HG03460 (cell line): ENCODE results near the gene PTPRM.

Experiments used
- ATAC-seq: cut with Tn5 transposase; IDR thresholded peaks from one replicate; pipeline ENCODE4 v1.9.1; 2021; ENCODE audit not compliant: unreplicated experiment

The PTPRM gene

DNA sequence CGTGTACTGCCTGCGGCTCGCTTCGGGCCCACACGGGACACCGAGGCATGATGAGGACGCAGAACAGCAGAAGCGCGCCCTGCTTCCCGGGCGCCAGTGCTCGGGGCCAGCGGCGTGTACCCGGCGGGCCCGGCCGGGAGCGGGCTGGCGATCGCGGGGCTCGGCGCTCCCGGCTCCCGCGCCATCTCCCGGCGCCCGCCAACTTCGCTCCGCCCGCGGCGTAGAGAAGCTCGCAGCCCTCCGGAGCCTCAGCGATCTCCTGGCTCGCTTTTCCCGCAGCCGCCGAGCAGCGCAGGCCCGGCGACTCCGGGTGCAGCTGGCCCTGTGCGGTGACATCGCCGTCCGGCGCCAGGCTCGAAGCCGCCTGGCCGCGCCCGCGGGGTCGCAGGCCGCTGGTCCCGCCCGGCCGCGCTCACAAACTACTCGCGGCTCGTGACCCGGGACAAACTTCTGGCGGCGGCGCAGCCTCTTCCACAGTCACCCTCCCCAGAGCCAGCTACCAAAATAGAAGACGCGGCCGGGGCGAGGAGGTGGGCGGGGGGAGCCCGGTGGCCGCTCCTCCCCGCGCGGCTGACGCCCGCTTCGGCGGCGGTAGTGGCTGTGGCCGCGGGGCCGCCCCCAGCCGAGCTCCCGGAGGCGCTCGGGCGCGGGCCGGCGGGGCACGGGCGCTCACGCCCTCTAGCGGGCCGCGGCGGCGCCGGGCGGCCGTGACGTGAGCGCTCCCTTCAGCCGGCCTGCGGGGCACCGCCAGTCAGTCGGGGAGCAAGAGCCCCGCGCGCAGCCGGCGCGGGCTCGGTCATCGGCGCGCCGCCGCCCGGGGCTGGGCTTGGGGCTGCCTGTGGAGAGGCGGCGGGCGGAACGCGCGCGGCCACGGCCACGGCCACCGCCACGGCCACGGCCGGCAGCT lies at the start of gene PTPRM:
Gene PTPRM, plus strand, starts transcription at position 750 of the 907 bp plus-strand sequence. CDS start 503 bp downstream, outside the sequence.
- ATAC-seq: peak; percentile 84

DNA sequence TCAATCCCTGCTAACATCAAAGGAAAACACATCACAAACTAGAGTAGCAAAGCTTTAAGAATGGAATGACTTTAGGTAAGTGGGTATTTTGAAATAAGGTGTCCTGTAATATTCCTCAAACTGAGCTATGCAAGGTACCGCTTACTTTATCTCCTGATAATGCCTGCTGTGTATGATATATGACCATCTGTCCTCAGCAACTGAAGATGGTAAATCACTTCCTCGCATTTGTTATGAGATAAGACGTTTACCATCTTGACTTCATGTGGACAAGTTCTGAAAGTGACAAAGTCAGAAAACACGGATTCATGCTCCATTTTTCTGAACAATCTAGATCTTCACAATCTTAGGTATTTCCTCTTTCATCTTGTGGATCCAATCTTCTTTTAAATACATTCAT lies 49.3 kb upstream of the PTPRM start:
- ATAC-seq: no peak

DNA sequence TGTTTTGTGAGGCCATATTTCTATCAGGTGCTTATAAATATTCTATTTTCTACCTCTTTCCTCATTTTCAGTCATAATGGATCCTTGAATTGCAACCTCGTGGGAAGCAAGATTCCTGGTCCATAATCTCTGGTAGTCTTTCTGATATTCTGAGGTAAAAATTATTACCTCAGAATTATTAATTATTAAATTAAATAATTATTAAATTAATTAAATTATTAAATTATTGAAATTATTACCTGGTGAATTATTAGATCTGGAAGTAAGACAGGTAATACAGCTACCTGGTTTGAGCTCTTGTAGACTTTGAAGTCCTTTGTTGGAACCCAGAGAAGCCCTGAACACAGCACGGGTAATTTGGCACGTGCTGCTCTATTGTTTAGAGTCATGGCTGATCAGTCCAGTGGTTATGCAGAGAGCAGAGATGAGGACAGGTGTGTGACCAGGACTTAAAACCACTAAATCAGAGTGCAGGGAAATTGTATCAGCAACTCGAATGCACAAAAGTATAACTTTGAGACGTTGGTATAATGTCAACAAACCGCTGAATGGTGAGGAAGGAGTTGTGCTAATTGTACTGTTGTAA lies 46.8 kb upstream of the PTPRM start:
- ATAC-seq: no peak

DNA sequence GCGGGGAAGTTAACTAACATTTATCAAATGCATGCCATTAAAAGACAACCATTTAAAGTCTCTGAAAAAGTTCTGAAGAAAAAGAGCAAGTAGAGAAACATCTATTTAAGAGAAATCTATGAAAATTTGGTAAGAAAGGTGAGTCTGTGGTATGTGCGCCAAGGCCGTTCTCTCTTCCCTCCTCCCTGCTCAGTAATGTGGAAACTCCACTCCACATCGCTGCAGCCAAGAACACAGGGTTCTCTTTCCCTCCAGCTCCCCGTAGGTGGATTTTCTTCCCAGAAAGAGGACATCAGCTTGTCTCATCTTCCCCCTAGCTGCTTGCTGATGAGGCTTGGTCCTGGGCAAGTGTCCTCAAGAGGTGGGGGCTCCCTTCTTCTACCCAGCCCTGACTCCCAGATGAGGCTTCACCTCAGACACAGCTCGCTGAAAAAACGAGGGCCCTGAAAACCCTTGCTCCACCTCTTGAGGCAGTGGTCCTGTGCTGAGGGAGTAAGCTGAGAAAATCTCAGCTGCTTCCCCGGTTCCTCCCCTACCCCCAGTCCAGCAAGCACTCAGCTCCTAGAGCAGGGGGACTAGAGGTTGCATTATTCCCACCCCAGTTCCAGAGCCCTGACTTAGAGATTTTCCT lies 45.8 kb upstream of the PTPRM start:
- no peak for ATAC-seq

DNA sequence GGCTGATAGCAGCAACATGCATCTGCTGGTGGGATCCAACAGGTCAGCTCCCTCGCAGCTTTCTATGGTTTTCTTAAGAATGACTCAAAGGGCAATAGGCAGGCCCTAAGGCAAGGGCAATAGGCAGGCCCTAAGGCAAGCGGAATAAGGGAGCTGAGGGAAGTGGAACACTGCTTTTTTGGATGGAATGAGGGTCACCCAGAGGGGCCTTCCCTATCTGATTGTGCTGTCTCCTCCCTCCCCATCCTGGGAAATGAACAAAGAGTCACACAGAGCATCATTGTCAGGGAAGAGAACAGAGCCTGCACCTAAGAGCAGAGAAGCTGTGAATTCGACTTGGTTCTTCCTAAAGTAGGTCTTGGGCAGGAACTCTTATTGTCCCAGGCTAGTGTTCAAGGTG lies 43.3 kb upstream of the PTPRM start:
- ATAC-seq: no peak

DNA sequence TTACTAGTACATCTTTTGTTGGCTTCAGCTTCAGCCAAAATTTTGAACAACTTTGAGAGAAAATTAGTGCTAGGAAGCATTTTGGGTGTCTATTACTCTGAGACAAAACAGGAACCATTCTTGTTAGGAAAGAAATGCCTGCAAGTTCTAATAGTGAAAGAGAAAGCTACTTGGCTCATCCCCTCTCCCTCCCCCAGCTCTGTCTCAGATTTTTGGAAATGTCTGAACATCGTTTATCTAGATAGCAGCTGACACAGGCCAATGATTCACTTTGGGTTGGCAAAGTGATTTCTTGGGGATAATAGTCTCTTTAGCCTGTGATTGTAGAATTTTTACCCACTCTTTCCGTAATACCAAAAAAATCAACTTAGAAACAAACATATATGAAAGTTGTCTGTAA lies 42.3 kb upstream of the PTPRM start:
- ATAC-seq: no peak

DNA sequence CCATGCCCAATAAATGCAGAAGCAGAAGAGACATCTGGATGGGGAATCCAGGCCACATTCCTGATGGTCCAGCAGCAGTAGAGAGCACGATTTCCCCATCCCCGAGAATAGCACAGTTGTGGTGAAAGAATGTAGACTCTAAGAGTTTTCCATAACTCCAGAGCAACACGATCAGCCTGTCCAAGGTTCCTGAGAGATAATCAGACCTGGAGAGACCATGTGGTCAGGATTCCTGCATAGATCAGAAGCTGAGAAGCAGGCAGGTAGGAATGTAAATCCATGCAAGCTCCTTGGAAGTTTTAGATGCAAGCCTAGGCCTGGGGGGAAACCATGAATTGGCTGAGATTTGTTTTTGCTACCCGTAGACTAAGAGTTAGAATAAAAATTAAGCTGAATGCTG lies 34.2 kb upstream of the PTPRM start:
- ATAC-seq: no peak

DNA sequence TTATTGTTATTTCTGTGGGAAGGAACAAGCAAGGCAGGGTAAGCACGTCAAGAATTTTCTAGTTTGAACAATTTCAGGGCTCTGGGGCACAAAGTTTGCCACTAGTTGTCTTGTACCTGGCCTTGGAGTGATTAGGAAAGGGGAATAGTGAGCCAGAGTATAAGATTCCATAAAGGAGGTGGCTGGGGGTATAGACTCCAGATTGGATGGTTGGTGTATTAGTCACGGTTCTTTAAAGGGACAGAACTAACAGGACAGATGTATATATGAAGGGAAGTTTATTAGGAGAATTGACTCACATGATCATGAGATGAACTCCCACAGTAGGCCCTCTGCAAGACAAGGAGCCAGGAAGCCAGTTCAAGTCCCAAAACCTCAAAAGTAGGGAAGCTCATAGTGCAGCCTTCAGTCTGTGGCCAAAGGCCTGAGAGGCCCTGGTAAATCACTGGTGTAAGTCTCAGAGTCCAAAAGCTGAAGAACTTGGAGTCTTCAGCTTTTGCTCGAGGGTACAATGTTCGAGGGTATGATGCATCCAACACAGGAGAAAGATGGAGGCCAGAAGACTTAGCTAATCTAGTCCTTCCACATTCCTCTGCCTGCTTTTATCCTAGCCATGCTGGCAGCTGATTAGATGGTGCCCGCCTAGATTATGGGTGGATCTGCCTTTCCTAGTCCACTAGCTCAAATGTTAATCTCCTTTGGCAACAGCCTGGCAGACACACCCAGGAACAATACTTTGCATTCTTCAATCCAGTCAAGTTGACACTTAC lies 31.5 kb upstream of the PTPRM start:
- ATAC-seq: no peak

DNA sequence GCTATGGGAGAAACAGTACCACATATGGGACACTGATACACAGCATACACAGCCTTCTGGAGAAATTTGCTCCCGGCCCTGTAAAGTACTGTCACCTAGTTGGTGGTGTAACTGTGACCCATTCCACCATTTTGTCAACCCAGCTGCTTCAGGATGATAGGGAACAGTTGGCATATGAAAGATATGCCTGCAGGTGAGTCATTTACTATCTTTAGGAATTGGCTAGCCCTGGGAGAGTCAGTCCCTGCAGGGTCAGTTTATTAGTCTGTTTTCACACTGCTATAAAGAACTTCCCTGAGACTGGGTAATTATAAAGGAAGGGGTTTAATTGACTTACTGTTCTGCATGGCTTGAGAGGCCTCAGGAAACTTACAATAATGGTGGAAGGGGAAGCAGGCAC lies 30.0 kb upstream of the PTPRM start:
- no peak for ATAC-seq

DNA sequence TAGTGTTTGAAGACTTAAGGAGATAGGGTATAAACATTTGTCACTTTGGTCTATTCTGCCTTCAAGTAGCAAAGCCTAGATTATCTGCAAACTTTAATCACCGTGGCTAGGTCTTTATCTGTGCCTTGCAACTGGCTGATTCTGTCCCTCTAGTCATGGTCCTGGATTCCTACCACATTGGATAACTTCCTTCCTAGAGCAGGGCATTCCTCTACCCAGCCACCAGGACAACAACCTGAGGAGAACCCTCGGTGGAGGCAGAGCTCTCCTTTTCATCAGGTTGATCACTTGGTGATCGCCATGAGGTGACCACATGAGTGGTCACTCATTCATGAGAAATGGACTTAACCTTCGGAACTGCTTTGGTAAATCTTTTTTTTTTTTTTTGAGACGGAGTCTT lies 25.3 kb upstream of the PTPRM start:
- no peak for ATAC-seq

DNA sequence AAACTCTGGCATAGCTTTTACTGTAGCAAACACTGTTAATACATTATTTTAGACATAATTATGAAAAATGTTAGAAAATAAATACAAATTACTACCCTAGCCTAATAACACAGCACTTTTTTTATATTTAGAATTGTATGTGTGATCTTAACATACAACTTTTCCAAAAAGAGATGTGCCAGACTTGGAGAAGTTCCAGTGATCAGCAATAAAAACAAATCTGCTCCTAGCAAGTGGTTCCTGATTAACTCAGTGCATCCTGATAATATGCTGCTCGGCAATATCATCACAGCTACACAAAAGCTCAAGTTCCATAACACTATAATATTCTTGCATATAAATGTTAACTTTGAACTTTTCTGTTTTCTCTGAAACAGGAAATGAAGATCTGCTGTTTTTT lies 22.4 kb upstream of the PTPRM start:
- no peak for ATAC-seq

DNA sequence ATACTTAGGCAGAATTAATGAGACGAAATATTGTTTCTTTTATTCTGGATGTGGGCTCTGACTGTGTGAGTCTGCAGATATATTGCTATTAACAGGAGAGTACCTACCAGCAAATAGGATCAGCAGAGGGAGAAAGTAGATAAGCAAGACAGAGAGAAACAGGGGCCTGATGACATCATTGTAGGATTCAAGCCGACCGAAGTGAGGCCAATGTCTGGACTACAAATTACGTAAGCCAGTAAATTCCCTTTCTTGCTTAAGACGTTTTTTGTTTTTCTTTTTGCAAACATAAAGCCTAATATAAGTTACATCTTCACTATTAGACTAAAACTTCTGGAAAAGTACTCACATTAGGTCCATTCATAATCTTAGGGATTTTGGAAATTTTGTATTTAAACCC lies 21.4 kb upstream of the PTPRM start:
- ATAC-seq: no peak

DNA sequence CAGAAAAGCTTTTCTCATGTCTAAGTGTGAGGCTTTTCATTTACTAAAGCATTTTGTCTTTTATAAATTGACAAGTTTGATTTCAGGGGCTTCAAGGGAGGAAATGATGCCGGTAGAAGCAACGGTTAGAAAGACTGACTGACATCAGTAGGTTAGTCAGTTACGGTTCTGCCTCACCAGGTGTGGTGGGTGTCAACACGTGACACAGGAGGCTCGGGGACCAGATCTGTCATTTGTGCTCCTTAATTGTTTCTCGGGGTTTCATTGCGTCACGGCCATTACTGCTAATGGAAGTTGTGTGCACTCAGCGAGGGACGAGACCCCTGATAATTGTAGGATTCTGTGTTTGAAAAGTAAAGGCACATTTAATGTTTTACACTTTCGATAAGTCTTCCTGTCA lies 18.9 kb upstream of the PTPRM start:
- no peak for ATAC-seq

DNA sequence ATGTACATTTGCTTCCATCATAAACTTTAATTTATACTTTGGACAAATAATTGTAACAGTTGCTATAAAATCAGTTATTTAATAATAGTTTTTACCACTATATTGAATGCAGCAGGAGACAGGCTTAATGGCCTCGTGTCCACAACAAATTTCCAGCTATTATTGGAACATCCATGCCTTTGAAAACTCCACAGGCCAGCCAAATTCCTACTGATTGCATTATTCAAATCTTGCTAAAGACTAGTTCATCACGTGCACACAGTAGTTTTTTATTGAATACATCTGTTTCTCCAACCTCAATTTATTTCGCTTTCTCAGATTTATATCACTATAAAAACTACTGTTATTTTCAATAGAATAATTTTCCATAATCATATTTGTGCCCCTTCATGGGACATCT lies 18.4 kb upstream of the PTPRM start:
- no peak for ATAC-seq

DNA sequence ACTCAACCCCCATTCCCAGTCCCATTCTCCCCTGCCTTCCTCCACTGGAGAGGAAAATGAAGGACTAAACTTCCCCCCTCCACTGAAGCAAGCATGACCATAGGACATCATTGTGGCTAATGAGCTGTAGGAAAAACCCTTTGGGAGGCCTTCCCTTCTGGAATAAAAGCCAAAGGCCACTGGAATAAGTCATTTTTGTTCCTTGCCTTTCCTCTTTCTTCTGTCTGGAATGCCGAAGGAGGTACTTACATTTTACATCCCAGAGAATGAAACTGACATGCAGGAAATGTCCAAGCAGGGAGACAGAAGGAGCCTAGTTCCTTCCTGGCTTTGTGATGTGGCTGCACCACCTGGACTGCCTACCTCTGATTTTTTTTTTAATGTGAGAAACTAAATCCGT lies 9.1 kb upstream of the PTPRM start:
- no peak for ATAC-seq

DNA sequence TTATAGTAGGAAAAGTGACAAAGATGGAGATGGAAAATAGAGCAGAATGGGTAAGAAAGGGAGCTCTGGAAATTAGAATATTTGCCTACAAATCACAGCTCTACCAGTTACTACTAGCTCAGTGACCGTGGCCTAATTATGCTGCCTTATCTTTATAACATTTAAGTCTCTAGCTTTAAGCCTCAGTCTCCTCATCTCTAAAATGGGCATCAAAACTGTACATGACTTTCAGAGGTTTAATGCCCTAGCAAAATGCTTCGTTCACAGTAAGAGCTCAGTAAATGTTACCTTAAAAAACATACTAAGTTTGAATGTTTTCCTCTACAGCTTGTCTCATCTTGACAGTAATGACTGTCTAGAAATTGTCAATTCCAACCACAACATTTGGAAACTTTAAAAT lies 8.3 kb upstream of the PTPRM start:
- no peak for ATAC-seq

DNA sequence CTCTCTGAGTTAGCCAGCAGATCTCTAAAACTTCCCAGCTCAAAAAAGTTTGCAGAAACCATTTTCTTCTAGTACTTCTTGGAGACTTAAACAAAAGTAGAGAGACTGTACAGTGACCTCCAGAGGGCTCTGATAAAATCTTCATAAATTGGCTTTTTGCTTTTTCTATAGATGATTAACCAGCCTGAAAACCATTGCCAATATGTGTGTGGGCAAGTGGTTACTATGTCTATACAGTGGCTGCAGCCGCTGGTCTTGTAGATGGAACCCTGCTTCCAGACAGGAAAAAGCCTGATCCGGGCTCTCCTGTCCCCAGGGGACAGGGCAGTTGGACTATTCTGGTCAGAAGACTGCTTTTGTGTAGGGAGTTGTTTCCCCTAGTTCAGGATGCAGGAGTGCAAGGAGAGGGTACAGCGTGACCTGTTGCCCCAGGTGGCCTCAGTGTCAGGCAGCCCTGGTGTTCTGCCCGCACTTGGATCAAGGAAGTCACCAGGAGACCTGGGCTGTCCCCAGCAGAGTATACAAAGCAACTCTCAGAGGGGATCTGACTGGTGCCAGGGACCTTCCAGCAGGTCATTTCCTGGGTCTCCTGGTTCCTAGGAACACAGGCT lies 7.3 kb upstream of the PTPRM start:
- no peak for ATAC-seq

DNA sequence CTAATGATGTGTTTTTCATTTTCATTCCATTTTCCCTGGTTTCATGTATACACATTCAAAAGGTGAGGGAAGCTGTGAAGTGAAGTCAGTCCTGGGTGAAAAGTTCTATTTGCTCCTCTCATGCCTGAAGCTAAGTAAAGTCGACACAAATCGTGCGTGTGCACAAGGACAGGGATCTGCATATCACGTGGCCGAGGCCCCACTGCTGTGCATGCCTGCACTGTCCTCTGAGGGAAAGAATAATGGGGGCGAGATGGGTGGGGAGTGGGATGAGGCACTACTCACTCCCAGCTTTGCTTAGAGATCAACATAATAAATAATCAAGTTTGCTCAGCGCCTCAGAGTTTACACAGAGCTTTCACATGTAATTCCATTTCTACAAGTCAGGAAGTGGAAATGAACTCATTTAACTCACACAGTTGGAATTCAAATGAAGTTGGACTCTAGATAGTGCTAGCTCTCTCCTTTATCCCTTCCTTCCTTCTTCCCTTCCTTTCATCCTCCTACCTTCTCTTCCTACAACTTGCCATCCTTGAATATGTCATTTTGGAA lies 5.1 kb upstream of the PTPRM start:
- ATAC-seq: no peak

DNA sequence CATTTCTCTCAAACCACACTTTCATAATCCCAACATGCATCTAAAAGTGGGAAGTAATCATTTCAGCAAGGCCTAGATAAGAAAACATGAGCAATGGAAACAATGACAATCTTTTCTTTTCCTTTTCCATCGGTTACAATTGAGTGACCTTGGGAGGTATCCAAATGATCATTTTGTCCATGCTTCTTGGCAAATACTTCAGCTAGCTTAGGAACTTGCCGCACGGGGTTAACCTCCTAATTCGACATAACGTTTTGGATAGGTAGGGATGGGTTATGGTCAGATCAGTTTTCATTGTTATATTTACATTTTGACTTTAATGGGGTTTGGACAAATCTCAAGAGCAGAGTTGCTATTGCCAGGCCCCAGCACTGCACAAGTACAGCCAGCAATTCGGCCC lies 4.6 kb upstream of the PTPRM start:
- ATAC-seq: no peak

DNA sequence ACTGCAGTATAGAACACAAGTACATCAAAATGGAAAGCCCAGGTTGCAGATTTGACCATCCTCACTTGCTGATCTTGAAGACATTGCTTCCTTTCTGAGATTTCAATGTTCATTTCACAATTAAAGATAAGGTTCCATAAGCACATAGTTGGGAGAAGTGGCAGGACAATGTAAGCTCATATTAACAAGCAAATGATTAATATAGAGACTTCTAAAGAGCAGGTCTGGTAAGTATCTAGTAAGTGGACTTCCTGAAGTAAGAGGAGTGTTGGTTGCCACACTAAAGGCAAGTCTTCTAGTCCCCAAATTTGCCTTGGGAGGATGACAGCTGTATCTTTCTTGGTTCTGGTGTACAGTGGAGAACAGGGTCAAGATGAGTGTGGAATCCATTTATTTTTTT lies 1.4 kb upstream of the PTPRM start:
- ATAC-seq: no peak

DNA sequence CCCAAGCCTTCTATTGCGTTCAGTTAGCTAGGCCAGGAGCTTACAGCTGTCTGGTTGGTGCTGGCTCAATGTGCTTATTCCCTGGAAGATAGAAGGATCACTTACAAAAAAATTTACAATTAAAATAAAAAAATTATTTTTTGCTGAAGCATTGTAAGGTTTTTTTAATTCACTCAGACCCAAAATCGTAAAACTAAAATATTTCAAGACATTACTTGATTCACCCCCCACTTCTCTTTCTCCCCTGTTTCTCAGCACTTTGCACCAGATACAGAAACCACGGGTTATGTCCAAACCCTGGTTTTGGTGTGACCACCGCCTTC lies 911 bp upstream of the PTPRM start:
- ATAC-seq: no peak
